HepG2 (cell line): ENCODE measurements around the gene DMRT1. TPM values are rescaled to one million over a fixed set of nuclear protein-coding genes. Genes with fewer than 3 reads are reported as not detected.

Source experiments
- ATAC-seq: fragments of 200-7000 bp; cut with Tn5 transposase; 3 replicates; pipeline ENCODE4 v1.9.1; 2020; ENCODE audit warnings: mild to moderate bottlenecking, moderate library complexity
- BruUV-seq: library from RNA; stranded (reverse); fragments of 400-500 nt; replicated peaks from 2 replicates; lab custom pipeline; 2021; lab: Mats Ljungman, UMichigan
- CTCF ChIA-PET: fragments of 300-600 bp; formaldehyde crosslinking; extraction: SDS; loops from one replicate; lab custom pipeline; 2021; ENCODE audit warnings: low total read pairs, inconsistent platforms, low intra/inter-chr PET ratio; lab: Yijun Ruan, JAX
- POLR2A ChIA-PET: fragments of 350-600 bp; sonication (Branson Sonifier 250); formaldehyde crosslinking; loops from one replicate; lab custom pipeline; 2020; ENCODE audit warnings: antibody characterized with exemption, inconsistent platforms; lab: Yijun Ruan, JAX
- DNase-seq: peaks from one replicate; pipeline ENCODE4 v3.0.0-alpha.2; 2015; ENCODE audit warnings: low spot score
- FAIRE-seq: peaks from 3 replicates; lab custom pipeline; 2011; peaks lifted over from hg19 to GRCh38; lab: Jason Lieb, UNC
- H2AFZ ChIP-seq: one replicate; pipeline ENCODE4 v1.6.1; 2011; ENCODE audit warnings: low read length, inconsistent platforms
- H3K27ac ChIP-seq: fragments of 300-600 bp; 3 replicates; pipeline ENCODE4 v1.8.0; 2011; ENCODE audit warnings: mixed run types, mild to moderate bottlenecking, mixed read lengths, low read length, inconsistent platforms; ENCODE audit not compliant: insufficient read depth; ENCODE audit errors: extremely low read length
- H3K27me3 ChIP-seq, 2 experiments: fragments of 200-600 bp in 1 of 2; 2 replicates in 1 of 2; 3 replicates in 1 of 2; pipeline versions ENCODE4 v1.6.0 to v1.8.0; 2011; ENCODE audit warnings: low read length in 2 of 2, mild to moderate bottlenecking in 2 of 2, moderate library complexity in 2 of 2, inconsistent platforms in 1 of 2; ENCODE audit not compliant: insufficient read depth in 2 of 2, control insufficient read depth in 1 of 2
- H3K36me3 ChIP-seq, 2 experiments: fragments of 200-600 bp in 1 of 2; replicated peaks in 1 of 2; 2 replicates in 1 of 2; 3 replicates in 1 of 2; pipeline versions ENCODE4 v1.5.1 to v1.8.0; 2011; ENCODE audit warnings: low read length in 2 of 2, inconsistent platforms in 1 of 2; ENCODE audit not compliant: insufficient read depth in 2 of 2, control insufficient read depth in 1 of 2
- H3K4me1 ChIP-seq: 2 replicates; pipeline ENCODE4 v1.5.1; 2012; ENCODE audit warnings: low read length, inconsistent platforms; ENCODE audit not compliant: insufficient read depth
- H3K4me2 ChIP-seq: 2 replicates; pipeline ENCODE4 v1.6.0; 2011; ENCODE audit warnings: low read depth, low read length, inconsistent platforms
- H3K4me3 ChIP-seq, 3 experiments: fragments of 200-600 bp in 1 of 3; sonication (generic), shearing (Covaris generic) in 1 of 3; replicated peaks in 1 of 3; 2 replicates each; pipeline ENCODE4 v1.5.1; 2011 to 2016; ENCODE audit warnings: low read length in 3 of 3, inconsistent platforms in 2 of 3, low read depth in 2 of 3, mild to moderate bottlenecking in 2 of 3, control low read depth in 1 of 3, mixed read lengths in 1 of 3; ENCODE audit not compliant: insufficient read depth in 1 of 3
- H3K79me2 ChIP-seq: one replicate; pipeline ENCODE4 v1.6.1; 2011; ENCODE audit warnings: low read length, inconsistent platforms; ENCODE audit not compliant: insufficient read depth
- H3K9ac ChIP-seq: 2 replicates; pipeline ENCODE4 v1.6.0; 2011; ENCODE audit warnings: mild to moderate bottlenecking, low read depth, low read length, inconsistent platforms; ENCODE audit not compliant: insufficient read depth
- H3K9me3 ChIP-seq: 2 replicates; pipeline ENCODE4 v1.5.1; 2012; ENCODE audit warnings: mild to moderate bottlenecking, low read length
- H4K20me1 ChIP-seq: 2 replicates; pipeline ENCODE4 v1.6.0; 2011; ENCODE audit warnings: inconsistent platforms, mild to moderate bottlenecking, low read length, moderate library complexity; ENCODE audit not compliant: insufficient read depth
- GATA4 ChIP-seq: sonication (generic); IDR thresholded peaks from 2 replicates; pipeline ENCODE4 v1.6.1; 2016; ENCODE audit warnings: antibody characterized with exemption, low read depth, borderline replicate concordance
- HNRNPLL ChIP-seq: fragments of 200-400 bp; formaldehyde crosslinking; IDR thresholded peaks from 2 replicates; pipeline ENCODE4 v1.6.1; 2017; ENCODE audit warnings: mild to moderate bottlenecking, low read depth, low read length; ENCODE audit not compliant: poor library complexity, severe bottlenecking
- KAT2B ChIP-seq: fragments of 150-350 bp; IDR thresholded peaks from 2 replicates; pipeline ENCODE4 v1.6.1; 2014; ENCODE audit warnings: low read depth, low read length, borderline replicate concordance
- KLF12 ChIP-seq: sonication (generic); formaldehyde crosslinking; IDR thresholded peaks from 2 replicates; pipeline ENCODE4 v1.4.0; 2020; ENCODE audit warnings: missing genetic modification reagents, borderline replicate concordance
- MAFG ChIP-seq: sonication (generic); formaldehyde crosslinking; IDR thresholded peaks from 2 replicates; pipeline ENCODE4 v1.5.1; 2020; ENCODE audit warnings: mild to moderate bottlenecking, missing genetic modification reagents
- RAD21 ChIP-seq: fragments of 450-650 bp; formaldehyde crosslinking; IDR thresholded peaks from 2 replicates; pipeline ENCODE4 v1.5.0; 2020; ENCODE audit warnings: mild to moderate bottlenecking
- SMAD3 ChIP-seq: sonication (generic); formaldehyde crosslinking; IDR thresholded peaks from 2 replicates; pipeline ENCODE4 v1.4.0; 2020; ENCODE audit warnings: missing genetic modification reagents
- ZBTB3 ChIP-seq: sonication (generic); formaldehyde crosslinking; IDR thresholded peaks from 2 replicates; pipeline ENCODE4 v1.4.0; 2020; ENCODE audit warnings: low read depth, mild to moderate bottlenecking, moderate library complexity, missing genetic modification reagents, borderline replicate concordance
- ZBTB43 ChIP-seq: sonication (generic); formaldehyde crosslinking; conservative IDR thresholded peaks from 2 replicates; pipeline ENCODE4 v1.4.0; 2020; ENCODE audit warnings: missing genetic modification reagents
- WGBS: methylation state at CpG from one replicate; pipeline ENCODE4 v1.1.6; 2017; ENCODE audit warnings: low lambda C conversion rate; 5-methylcytosine and 5-hydroxymethylcytosine counted together
- in situ Hi-C: cut with HindIII; loops from 2 replicates; pipeline ENCODE4 v1.10.0; 2017; ENCODE audit warnings: low pct_unique_long_range_greater_than_20kb; ENCODE audit not compliant: extremely low pct_ligation_motif_present
- intact Hi-C: fragments of 100-400 bp; cut with micrococcal nuclease; formaldehyde crosslinking; loops from one replicate; pipeline ENCODE4 v1.10.0; 2022; ENCODE audit not compliant: unreplicated experiment
- polyA plus RNA-seq, 8 experiments: library from polyadenylated mRNA; depleted of rRNA in 3 of 8; stranded (reverse) in 7 of 8; unstranded in 1 of 8; fragments of >200 nt; fragmentation: Illumina TruSeq in 4 of 8; extraction: Trizol in 4 of 8; gene quantifications; 2 replicates each; pipeline versions ENCODE4 v1.2.1 to v1.2.3, GENCODE V29; 2011 to 2016; ENCODE audit warnings: low read depth in 4 of 8, missing spikeins in 1 of 8, mixed read lengths in 1 of 8; ENCODE audit not compliant: insufficient read depth in 1 of 8
- total RNA-seq, 5 experiments: library from RNA; depleted of rRNA; stranded (reverse); fragments of >200 nt; fragmentation: Illumina TruSeq; extraction: Trizol; gene quantifications; 2 replicates each; pipeline ENCODE4 v1.2.3, GENCODE V29; 2016; ENCODE audit warnings: low read depth in 1 of 5

Gene DMRT1
- total and polyA plus RNA-seq, 2 of the 13 experiments (the other 11 are each of a cell fraction or from before 2014, with no cell fraction given) = not detected

GRCh38 chr9:969310-970150 lies 128.0 kb downstream of the DMRT1 start:
- no TSS peak for BruUV-seq
- CTCF ChIA-PET = no interaction called here

More at GRCh38 chr9:969310-970150, 128.0 kb downstream of the DMRT1 start:
- no peak overlapping the region for H3K4me2 ChIP-seq
- in situ Hi-C loops (no loop called here), intact Hi-C loops (no loop called here)
- POLR2A ChIA-PET = no interaction called here
- H3K27me3 ChIP-seq = peaks cover 3 to 60% of the 10 kb centered on the region in 2 experiments; a peak in 4 of 5 replicates
- ATAC-seq = no peak
- no peak overlapping the region for H3K4me3 ChIP-seq
- no peak for FAIRE-seq
- no peaks in the 10 kb centered on the region for H3K36me3 ChIP-seq
- no peak for DNase-seq
- H3K9me3 ChIP-seq = no peaks in the 10 kb centered on the region
- no peaks in the 10 kb centered on the region for H4K20me1 ChIP-seq
- no peak overlapping the region for H3K9ac ChIP-seq
- H3K4me1 ChIP-seq = no peaks in the 10 kb centered on the region
- H3K79me2 ChIP-seq = no peaks in the 10 kb centered on the region
- 71% methylated on average over 35 of the region's 49 CpGs for WGBS
- H3K27ac ChIP-seq = no peak overlapping the region
- no peak overlapping the region for H2AFZ ChIP-seq
- TF ChIP-seq MAFG (no peak), KLF12 (CRISPR knock-in tag) (no peak), ZBTB43 (CRISPR knock-in tag) (no peak), ZBTB3 (CRISPR knock-in tag) (no peak), GATA4 (no peak), KAT2B (no peak), RAD21 (CRISPR knock-in tag) (no peak), HNRNPLL (no peak), SMAD3 (CRISPR knock-in tag) (no peak)
